OCI-LY3 (cell line): Measurements from ENCODE around the gene CLRN3.

ENCODE experiments used
- CTCF ChIP-seq: fragments of 200-600, 300-600 bp; sonication (generic); IDR thresholded peaks from 2 replicates; pipeline ENCODE4 v1.5.1; 2014; ENCODE audit warnings: antibody characterized with exemption, low read length, low read depth
- EZH2phosphoT487 ChIP-seq: fragments of 200-600 bp; shearing (Covaris generic); IDR thresholded peaks from 2 replicates; pipeline ENCODE4 v1.6.1; 2018; ENCODE audit warnings: antibody characterized with exemption, mixed run types, low read depth

- TF ChIP-seq CTCF (no peak), EZH2phosphoT487 (no peak)
Observed at GRCh38 chr10:127911218-127911866, 18.6 kb upstream of the CLRN3 start.
